ENCODE results near the gene C4orf50.

The C4orf50 gene

GRCh38 chr4:5919571-5919970, 98.7 kb downstream of the C4orf50 start:
- Histone ChIP-seq H3K4me3 (ENCODE audit: extremely low read depth, insufficient read depth, low read length, poor library complexity, severe bottlenecking) (no peak overlapping the region), H3K27ac (ENCODE audit: low read depth, low read length, severe bottlenecking) (no peak overlapping the region), H3K9me3 (ENCODE audit: control insufficient read depth, low read length) (no peaks in the 10 kb centered on the region), H3K36me3 (ENCODE audit: control insufficient read depth, insufficient read depth, low read length) (no peaks in the 10 kb centered on the region), H3K4me1 (ENCODE audit: control insufficient read depth, insufficient read depth, low read length, poor library complexity, severe bottlenecking) (peaks cover 3% of the 10 kb centered on the region)
- 91 to 97% methylated on average over 6 of the region's 7 CpGs for WGBS, 2 experiments (ENCODE audit: insufficient coverage in 2 of 2)

DNA sequence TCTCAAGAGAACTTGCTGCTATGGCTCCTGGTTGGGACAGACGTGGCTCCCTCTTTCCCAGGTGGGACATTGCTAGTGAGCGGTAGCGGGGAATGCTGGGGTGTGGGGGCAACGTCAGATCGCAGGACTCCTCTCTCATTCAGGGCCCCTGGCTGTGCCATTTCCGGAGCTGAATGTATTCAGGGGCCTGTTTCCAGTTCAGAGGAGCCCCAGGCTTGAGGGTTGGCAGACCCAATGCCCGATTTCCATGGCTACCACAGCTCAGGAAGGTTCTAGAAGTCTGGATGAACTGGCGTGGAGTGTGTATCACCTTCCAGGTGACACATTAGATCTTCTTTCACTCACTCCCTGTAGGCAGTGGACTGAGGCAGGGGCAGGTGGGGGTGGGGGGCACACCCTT, 99.2 kb downstream of the C4orf50 start:
- Histone ChIP-seq H3K4me1 (ENCODE audit: control insufficient read depth, insufficient read depth, low read length, poor library complexity, severe bottlenecking) (peaks cover 3% of the 10 kb centered on the region), H3K4me3 (ENCODE audit: extremely low read depth, insufficient read depth, low read length, poor library complexity, severe bottlenecking) (no peak overlapping the region), H3K36me3 (ENCODE audit: control insufficient read depth, insufficient read depth, low read length) (no peaks in the 10 kb centered on the region), H3K9me3 (ENCODE audit: control insufficient read depth, low read length) (no peaks in the 10 kb centered on the region), H3K27ac (ENCODE audit: low read depth, low read length, severe bottlenecking) (no peak overlapping the region)
- WGBS, 2 experiments (ENCODE audit: insufficient coverage in 2 of 2): 90 to 92% methylated on average over 6 to 8 of the region's 8 CpGs

- 65 to 81% methylated on average over 6 to 7 of the region's 8 CpGs for WGBS, 2 experiments (ENCODE audit: insufficient coverage in 2 of 2)
Measured at GRCh38 chr4:5918331-5918985, 99.8 kb downstream of the C4orf50 start.

GRCh38 chr4:5917672-5918071, 100.6 kb downstream of the C4orf50 start:
- H3K4me1 ChIP-seq (ENCODE audit: control insufficient read depth, insufficient read depth, low read length, poor library complexity, severe bottlenecking): no peaks in the 10 kb centered on the region
- H3K27ac ChIP-seq (ENCODE audit: low read depth, low read length, severe bottlenecking): no peak overlapping the region
- H3K9me3 ChIP-seq (ENCODE audit: control insufficient read depth, low read length): no peaks in the 10 kb centered on the region
- H3K4me3 ChIP-seq (ENCODE audit: extremely low read depth, insufficient read depth, low read length, poor library complexity, severe bottlenecking): no peak overlapping the region
- H3K36me3 ChIP-seq (ENCODE audit: control insufficient read depth, insufficient read depth, low read length): no peaks in the 10 kb centered on the region
- WGBS, 2 experiments (ENCODE audit: insufficient coverage in 2 of 2): 85 to 94% methylated on average over 6 to 11 of the region's 11 CpGs

More at GRCh38 chr4:5918331-5918985, 99.8 kb downstream of the C4orf50 start:
- H3K9me3 ChIP-seq (ENCODE audit: control insufficient read depth, low read length): no peaks in the 10 kb centered on the region
- H3K4me3 ChIP-seq (ENCODE audit: extremely low read depth, insufficient read depth, low read length, poor library complexity, severe bottlenecking): no peak overlapping the region
- no peaks in the 10 kb centered on the region for H3K36me3 ChIP-seq (ENCODE audit: control insufficient read depth, insufficient read depth, low read length)
- no peak overlapping the region for H3K27ac ChIP-seq (ENCODE audit: low read depth, low read length, severe bottlenecking)
- H3K4me1 ChIP-seq (ENCODE audit: control insufficient read depth, insufficient read depth, low read length, poor library complexity, severe bottlenecking): peaks cover 3% of the 10 kb centered on the region

DNA sequence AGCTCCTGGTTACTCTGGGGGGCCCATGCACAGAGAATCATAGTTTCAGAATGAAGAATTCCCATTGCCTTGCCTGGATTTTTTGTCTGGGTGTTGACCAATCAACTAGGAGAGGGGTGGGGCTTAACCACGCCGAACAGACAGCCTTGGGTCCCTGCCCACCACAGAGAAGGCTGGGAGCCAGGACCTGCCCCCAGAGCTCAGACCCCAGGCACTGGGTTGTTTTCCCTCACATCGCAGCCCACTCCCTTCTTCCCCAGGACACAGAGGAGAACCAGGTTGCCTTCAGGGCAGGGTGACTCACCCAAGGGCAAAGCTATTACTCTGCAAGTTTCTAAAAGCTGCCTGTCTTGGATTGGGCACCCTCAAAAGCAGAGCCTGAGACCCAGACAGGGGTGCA, 102.0 kb downstream of the C4orf50 start:
- Histone ChIP-seq H3K9me3 (ENCODE audit: control insufficient read depth, low read length) (no peaks in the 10 kb centered on the region), H3K36me3 (ENCODE audit: control insufficient read depth, insufficient read depth, low read length) (no peaks in the 10 kb centered on the region), H3K4me3 (ENCODE audit: extremely low read depth, insufficient read depth, low read length, poor library complexity, severe bottlenecking) (no peak overlapping the region), H3K27ac (ENCODE audit: low read depth, low read length, severe bottlenecking) (no peak overlapping the region), H3K4me1 (ENCODE audit: control insufficient read depth, insufficient read depth, low read length, poor library complexity, severe bottlenecking) (no peaks in the 10 kb centered on the region)
- 86% methylated on average over 3 of the region's 3 CpGs; no CpG with 5 or more reads in 1 of the 2 experiments for WGBS, 2 experiments (ENCODE audit: insufficient coverage in 2 of 2)

DNA sequence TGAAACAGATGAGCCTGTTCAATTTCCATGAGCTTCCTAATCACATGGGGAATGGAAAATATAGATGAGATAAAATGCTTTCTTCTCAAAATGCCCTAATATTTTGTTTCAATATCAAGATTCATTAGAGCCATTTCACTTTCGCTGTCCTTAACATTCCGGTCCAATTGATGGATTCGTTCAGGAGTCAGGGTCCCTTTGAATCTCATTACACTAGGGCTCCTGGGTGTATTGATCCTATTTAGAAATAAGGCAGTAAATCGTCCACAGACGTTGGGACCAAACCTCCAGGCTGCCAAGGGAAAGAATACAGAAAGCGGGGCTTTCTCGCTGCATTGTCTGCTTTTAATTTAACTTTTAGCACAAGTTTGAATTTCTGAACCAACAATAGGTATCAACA, 104.8 kb downstream of the C4orf50 start:
- no peaks in the 10 kb centered on the region for H3K4me1 ChIP-seq (ENCODE audit: control insufficient read depth, insufficient read depth, low read length, poor library complexity, severe bottlenecking)
- 80 to 94% methylated on average over 1 to 7 of the region's 7 CpGs for WGBS, 2 experiments (ENCODE audit: insufficient coverage in 2 of 2)
- no peaks in the 10 kb centered on the region for H3K36me3 ChIP-seq (ENCODE audit: control insufficient read depth, insufficient read depth, low read length)
- peaks cover 3% of the 10 kb centered on the region for H3K9me3 ChIP-seq (ENCODE audit: control insufficient read depth, low read length)
- no peak overlapping the region for H3K27ac ChIP-seq (ENCODE audit: low read depth, low read length, severe bottlenecking)
- H3K4me3 ChIP-seq (ENCODE audit: extremely low read depth, insufficient read depth, low read length, poor library complexity, severe bottlenecking): no peak overlapping the region

DNA sequence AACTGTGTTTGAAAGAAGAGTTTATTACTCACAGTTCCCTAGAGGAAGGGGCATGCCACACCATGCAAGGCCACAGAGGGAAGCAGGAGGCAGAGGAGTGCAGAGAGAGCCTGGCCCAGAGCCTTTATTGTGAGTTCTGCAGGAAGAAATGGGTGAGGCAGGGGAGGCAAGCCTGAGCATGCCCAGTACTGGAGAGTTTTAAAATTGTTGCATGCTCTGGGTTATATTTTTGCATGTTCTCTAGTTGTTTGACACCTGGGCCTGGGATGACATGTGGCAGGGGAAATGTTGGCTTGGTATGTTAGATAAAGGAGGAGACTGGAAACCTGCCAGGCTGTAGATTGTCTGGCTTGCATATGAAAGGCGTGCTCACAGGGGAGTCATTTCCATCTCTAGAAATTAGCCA, 105.6 kb downstream of the C4orf50 start:
- H3K4me1 ChIP-seq (ENCODE audit: control insufficient read depth, insufficient read depth, low read length, poor library complexity, severe bottlenecking): no peaks in the 10 kb centered on the region
- no CpG with 5 or more reads among the region's 1 CpG for WGBS, 2 experiments (ENCODE audit: insufficient coverage in 2 of 2)
- peaks cover 6% of the 10 kb centered on the region for H3K9me3 ChIP-seq (ENCODE audit: control insufficient read depth, low read length)
- H3K4me3 ChIP-seq (ENCODE audit: extremely low read depth, insufficient read depth, low read length, poor library complexity, severe bottlenecking): no peak overlapping the region
- no peaks in the 10 kb centered on the region for H3K36me3 ChIP-seq (ENCODE audit: control insufficient read depth, insufficient read depth, low read length)
- no peak overlapping the region for H3K27ac ChIP-seq (ENCODE audit: low read depth, low read length, severe bottlenecking)

- 70 to 94% methylated on average over 2 of the region's 3 CpGs for WGBS, 2 experiments (ENCODE audit: insufficient coverage in 2 of 2)
Measured at GRCh38 chr4:5908876-5909427, 109.3 kb downstream of the C4orf50 start.

DNA sequence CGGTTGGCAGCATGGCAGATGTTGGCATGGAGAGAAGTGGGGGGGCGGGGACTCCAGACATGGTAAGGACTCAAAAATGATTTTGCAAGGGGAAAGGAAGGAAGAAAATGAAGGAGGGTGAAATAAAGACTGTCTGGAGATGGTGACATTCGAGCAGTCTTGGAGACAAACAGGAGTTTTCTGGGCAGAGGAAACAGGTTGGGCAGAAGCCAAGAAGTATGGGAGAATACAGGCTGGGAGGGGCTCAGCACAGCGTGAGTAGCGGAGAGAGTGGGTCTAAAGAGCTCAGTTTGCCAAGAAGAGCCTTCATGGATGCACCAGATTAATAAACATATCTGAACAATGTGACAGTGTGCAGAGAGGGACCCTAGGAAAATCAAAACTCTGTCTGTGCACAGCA, 112.0 kb downstream of the C4orf50 start:
- no peaks in the 10 kb centered on the region for H3K36me3 ChIP-seq (ENCODE audit: control insufficient read depth, insufficient read depth, low read length)
- WGBS, 2 experiments (ENCODE audit: insufficient coverage in 2 of 2): 34 to 68% methylated on average over 5 of the region's 5 CpGs
- H3K27ac ChIP-seq (ENCODE audit: low read depth, low read length, severe bottlenecking): no peak overlapping the region
- H3K9me3 ChIP-seq (ENCODE audit: control insufficient read depth, low read length): peaks cover 8% of the 10 kb centered on the region
- H3K4me3 ChIP-seq (ENCODE audit: extremely low read depth, insufficient read depth, low read length, poor library complexity, severe bottlenecking): no peak overlapping the region
- no peaks in the 10 kb centered on the region for H3K4me1 ChIP-seq (ENCODE audit: control insufficient read depth, insufficient read depth, low read length, poor library complexity, severe bottlenecking)

More at GRCh38 chr4:5908876-5909427, 109.3 kb downstream of the C4orf50 start:
- H3K4me1 ChIP-seq (ENCODE audit: control insufficient read depth, insufficient read depth, low read length, poor library complexity, severe bottlenecking): no peaks in the 10 kb centered on the region
- no peaks in the 10 kb centered on the region for H3K36me3 ChIP-seq (ENCODE audit: control insufficient read depth, insufficient read depth, low read length)
- H3K9me3 ChIP-seq (ENCODE audit: control insufficient read depth, low read length): peaks cover 8% of the 10 kb centered on the region
- no peak overlapping the region for H3K27ac ChIP-seq (ENCODE audit: low read depth, low read length, severe bottlenecking)
- no peak overlapping the region for H3K4me3 ChIP-seq (ENCODE audit: extremely low read depth, insufficient read depth, low read length, poor library complexity, severe bottlenecking)

DNA sequence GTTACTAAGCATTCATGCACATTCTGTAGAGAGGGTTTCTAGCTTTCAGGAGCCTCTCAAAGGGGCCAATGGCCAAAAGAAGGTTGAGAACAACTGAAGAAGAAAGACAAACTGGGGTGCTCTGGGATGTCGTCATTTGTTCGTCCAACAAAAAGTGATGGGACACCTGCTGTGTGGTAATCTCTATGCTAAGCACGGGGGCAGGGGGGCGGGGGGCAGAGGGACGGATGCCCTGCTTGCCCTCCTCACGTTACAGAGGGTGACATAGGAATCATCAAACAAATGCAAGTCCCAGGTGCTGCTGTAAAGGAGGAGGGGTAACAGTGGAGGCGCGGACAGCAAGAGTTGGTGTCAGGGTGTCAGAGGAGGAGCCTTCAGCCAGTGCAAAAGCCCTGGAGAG, 112.5 kb downstream of the C4orf50 start:
- Histone ChIP-seq H3K27ac (ENCODE audit: low read depth, low read length, severe bottlenecking) (no peak overlapping the region), H3K4me3 (ENCODE audit: extremely low read depth, insufficient read depth, low read length, poor library complexity, severe bottlenecking) (no peak overlapping the region), H3K4me1 (ENCODE audit: control insufficient read depth, insufficient read depth, low read length, poor library complexity, severe bottlenecking) (no peaks in the 10 kb centered on the region), H3K9me3 (ENCODE audit: control insufficient read depth, low read length) (peaks cover 8% of the 10 kb centered on the region), H3K36me3 (ENCODE audit: control insufficient read depth, insufficient read depth, low read length) (no peaks in the 10 kb centered on the region)
- WGBS, 2 experiments (ENCODE audit: insufficient coverage in 2 of 2): 8 to 18% methylated on average over 4 to 6 of the region's 8 CpGs

- no peaks in the 10 kb centered on the region for H3K4me1 ChIP-seq (ENCODE audit: control insufficient read depth, insufficient read depth, low read length, poor library complexity, severe bottlenecking)
- H3K36me3 ChIP-seq (ENCODE audit: control insufficient read depth, insufficient read depth, low read length): no peaks in the 10 kb centered on the region
- no peaks in the 10 kb centered on the region for H3K9me3 ChIP-seq (ENCODE audit: control insufficient read depth, low read length)
- no peak overlapping the region for H3K4me3 ChIP-seq (ENCODE audit: extremely low read depth, insufficient read depth, low read length, poor library complexity, severe bottlenecking)
- WGBS, 2 experiments (ENCODE audit: insufficient coverage in 2 of 2): 89 to 100% methylated on average over 3 to 5 of the region's 5 CpGs
- H3K27ac ChIP-seq (ENCODE audit: low read depth, low read length, severe bottlenecking): no peak overlapping the region
Measured at GRCh38 chr4:5900844-5901243, 117.4 kb downstream of the C4orf50 start.

Measured in mesodermal cell (in vitro differentiated cells).